CD14-positive monocyte (primary cell): ENCODE results near the gene NFE2L2. TPM values are rescaled to one million over a fixed set of nuclear protein-coding genes. Genes with fewer than 3 reads are reported as not detected.

Source experiments
- DNase-seq, 3 donors: peaks; one replicate each; pipeline ENCODE4 v3.0.0-alpha.2; 2011 to 2022
- H2AFZ ChIP-seq: 2 replicates; pipeline ENCODE4 v1.6.0; 2012; ENCODE audit warnings: mild to moderate bottlenecking, low read depth, low read length, inconsistent platforms; ENCODE audit not compliant: insufficient read depth, poor library complexity, severe bottlenecking
- H3K27ac ChIP-seq, 2 donors: 1 replicate in 1 of 2; 2 replicates in 1 of 2; pipeline ENCODE4 v1.5.1; 2012 to 2013; ENCODE audit warnings: low read length in 2 of 2, control low read depth in 1 of 2, inconsistent platforms in 1 of 2, low read depth in 1 of 2, mild to moderate bottlenecking in 1 of 2
- H3K27me3 ChIP-seq, 2 donors: one replicate each; pipeline versions ENCODE4 v1.6.0 to v1.6.1; 2011 to 2013; ENCODE audit warnings: low read length in 2 of 2; ENCODE audit not compliant: control insufficient read depth in 2 of 2, insufficient read depth in 2 of 2
- H3K36me3 ChIP-seq, 2 donors: replicated peaks in 1 of 2; 1 replicate in 1 of 2; 2 replicates in 1 of 2; pipeline versions ENCODE4 v1.5.1 to v1.6.1; 2012 to 2013; ENCODE audit warnings: low read length in 2 of 2, control low read depth in 1 of 2, inconsistent platforms in 1 of 2, mild to moderate bottlenecking in 1 of 2; ENCODE audit not compliant: insufficient read depth in 2 of 2, control insufficient read depth in 1 of 2
- H3K4me1 ChIP-seq, 2 donors: 1 replicate in 1 of 2; 2 replicates in 1 of 2; pipeline versions ENCODE4 v1.5.1 to v1.6.1; 2012 to 2013; ENCODE audit warnings: low read length in 2 of 2, control low read depth in 1 of 2, inconsistent platforms in 1 of 2, mild to moderate bottlenecking in 1 of 2, moderate library complexity in 1 of 2; ENCODE audit not compliant: insufficient read depth in 2 of 2, control insufficient read depth in 1 of 2
- H3K4me2 ChIP-seq: replicated peaks from 2 replicates; pipeline ENCODE3; 2012; ENCODE audit warnings: low read length, moderate library complexity, mild to moderate bottlenecking; ENCODE audit not compliant: poor library complexity, severe bottlenecking; ENCODE audit errors: extremely low read depth
- H3K4me3 ChIP-seq, 3 experiments: fragments of 200-600 bp in 1 of 3; sonication (generic) in 1 of 3; replicated peaks in 1 of 3; 1 replicate in 2 of 3; 2 replicates in 1 of 3; pipeline ENCODE4 v1.5.1; 2011 to 2013; ENCODE audit warnings: low read length in 3 of 3, mild to moderate bottlenecking in 3 of 3, control low read depth in 2 of 3, low read depth in 2 of 3, inconsistent platforms in 1 of 3, moderate library complexity in 1 of 3
- H3K79me2 ChIP-seq: 2 replicates; pipeline ENCODE4 v1.6.0; 2012; ENCODE audit warnings: mild to moderate bottlenecking, control low read depth, inconsistent platforms, low read length, moderate library complexity; ENCODE audit not compliant: insufficient read depth
- H3K9ac ChIP-seq: 2 replicates; pipeline ENCODE4 v1.6.0; 2017; ENCODE audit warnings: low read length, mild to moderate bottlenecking; ENCODE audit not compliant: insufficient read depth, poor library complexity, severe bottlenecking
- H3K9me3 ChIP-seq, 2 donors: replicated peaks in 1 of 2; 1 replicate in 1 of 2; 2 replicates in 1 of 2; pipeline versions ENCODE4 v1.5.1 to v1.6.1; 2012 to 2013; ENCODE audit warnings: low read length in 2 of 2, control low read depth in 1 of 2; ENCODE audit not compliant: control insufficient read depth in 1 of 2, insufficient read depth in 1 of 2
- H4K20me1 ChIP-seq: 2 replicates; pipeline ENCODE4 v1.6.0; 2012; ENCODE audit warnings: mild to moderate bottlenecking, low read length, control low read depth, moderate library complexity; ENCODE audit not compliant: insufficient read depth
- H3K27ac Mint-ChIP-seq, 7 donors: one replicate each; pipeline ENCODE4 v1.8.0; 2020; ENCODE audit warnings: mild to moderate bottlenecking in 7 of 7, mixed read lengths in 7 of 7, moderate library complexity in 6 of 7, inconsistent platforms in 2 of 7
- H3K27me3 Mint-ChIP-seq, 3 donors: one replicate each; pipeline ENCODE4 v1.8.0; 2021 to 2022; ENCODE audit warnings: low read depth in 3 of 3, mild to moderate bottlenecking in 3 of 3, mixed read lengths in 3 of 3, moderate library complexity in 3 of 3, inconsistent platforms in 1 of 3
- H3K36me3 Mint-ChIP-seq, 2 donors: one replicate each; pipeline ENCODE4 v1.8.0; 2020; ENCODE audit warnings: mixed read lengths in 2 of 2, inconsistent platforms in 1 of 2, mild to moderate bottlenecking in 1 of 2
- H3K4me1 Mint-ChIP-seq: one replicate; pipeline ENCODE4 v1.8.0; 2020; ENCODE audit warnings: mild to moderate bottlenecking, mixed read lengths
- H3K4me3 Mint-ChIP-seq, 2 donors: one replicate each; pipeline ENCODE4 v1.8.0; 2020; ENCODE audit warnings: mild to moderate bottlenecking in 2 of 2, mixed read lengths in 2 of 2, moderate library complexity in 1 of 2
- H3K9me3 Mint-ChIP-seq, 7 donors: one replicate each; pipeline ENCODE4 v1.8.0; 2020 to 2022; ENCODE audit warnings: mixed read lengths in 7 of 7, mild to moderate bottlenecking in 6 of 7, moderate library complexity in 6 of 7, inconsistent platforms in 2 of 7
- CTCF ChIP-seq: fragments of 200-600 bp; IDR thresholded peaks from one replicate; pipeline ENCODE4 v1.8.0; 2022; ENCODE audit warnings: antibody characterized with exemption, mild to moderate bottlenecking
- WGBS: methylation state at CpG from one replicate; pipeline ENCODE4 v1.1.5; 2013; ENCODE audit warnings: missing lambda C conversion rate; ENCODE audit not compliant: insufficient coverage; 5-methylcytosine and 5-hydroxymethylcytosine counted together
- intact Hi-C, 2 donors: fragments of 100-400 bp; cut with micrococcal nuclease; formaldehyde crosslinking; loops; one replicate each; pipeline versions ENCODE4 v1.15.0 to v1.15.1; 2023
- polyA plus RNA-seq, 3 donors: library from polyadenylated mRNA; depleted of rRNA in 1 of 3; unstranded in 2 of 3; stranded (reverse) in 1 of 3; fragments of 300-500 nt in 2 of 3; fragments of >200 nt in 1 of 3; fragmentation: Illumina TruSeq in 2 of 3; gene quantifications; 1 replicate in 2 of 3; 2 replicates in 1 of 3; pipeline ENCODE4 v1.2.3, GENCODE V29; 2012 to 2021

Gene NFE2L2
- polyA plus RNA-seq, 3 donors = 38.7 to 51.6 (median 46.6) TPM

DNA sequence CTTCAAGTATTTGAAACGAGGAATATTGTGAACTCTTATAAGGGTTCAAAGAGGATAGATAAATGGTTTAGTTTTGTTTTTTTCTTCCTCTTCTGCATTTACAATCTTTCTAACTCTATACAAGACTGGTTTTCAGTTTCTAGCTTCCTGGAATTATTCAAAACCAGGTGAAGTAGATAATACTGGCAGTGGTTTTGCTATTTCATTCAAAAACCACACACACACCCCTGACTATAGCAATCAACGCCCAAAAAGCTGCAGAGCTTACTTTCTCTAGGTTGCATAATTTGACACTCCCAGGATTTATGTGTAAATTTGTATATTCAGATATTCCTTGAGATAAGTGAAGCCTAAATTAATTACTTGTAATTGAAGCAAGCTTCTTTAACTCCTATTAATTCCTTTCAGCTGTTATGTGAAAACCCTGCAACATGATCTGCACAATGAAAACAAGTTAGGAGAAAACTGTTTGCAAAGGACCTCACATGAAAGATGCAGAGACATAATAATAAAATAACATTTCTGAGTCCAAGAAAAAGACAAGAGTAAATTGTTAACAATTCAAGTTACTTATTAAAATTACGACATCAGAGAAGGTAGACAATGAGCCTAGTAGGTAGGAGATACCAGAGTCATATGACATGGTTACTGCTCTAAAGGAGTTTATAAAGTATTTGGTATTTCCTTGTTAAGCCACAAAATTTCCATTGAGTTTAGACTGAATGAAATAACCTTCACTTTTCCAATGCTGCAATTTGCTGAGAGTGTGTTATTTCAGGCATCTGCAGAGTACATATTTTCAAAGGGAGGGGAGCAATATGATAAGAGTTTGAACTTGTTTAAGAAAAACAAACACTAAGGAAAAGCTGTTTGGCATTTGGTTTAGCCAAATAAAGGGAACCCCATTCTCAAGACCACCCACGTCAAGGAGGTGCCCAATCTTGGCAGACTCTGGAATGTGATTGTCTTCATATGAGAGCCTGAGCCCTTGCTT, 1.6 kb upstream of the NFE2L2 start:
- Histone ChIP-seq H3K27ac (peak overlapping the region in 1 of 2 donors; percentile 99), H3K9ac (peak overlapping the region; percentile 100), H3K36me3 (no peaks in the 10 kb centered on the region), H3K79me2 (peaks cover 34% of the 10 kb centered on the region), H3K4me3 (peak overlapping the region; percentile 66 to 93 (median 86)), H3K9me3 (no peaks in the 10 kb centered on the region), H3K4me2 (peak overlapping the region; percentile 75), H3K4me1 (peaks cover 28 to 60% of the 10 kb centered on the region in 2 donors), H3K27me3 (no peaks in the 10 kb centered on the region), H4K20me1 (peaks cover 16% of the 10 kb centered on the region), H2AFZ (no peak overlapping the region)
- Mint-ChIP-seq H3K27ac (peak overlapping the region; percentile 98 to 100 (median 99)), H3K9me3 (no peaks in the 10 kb centered on the region), H3K4me1 (peaks cover 47% of the 10 kb centered on the region), H3K4me3 (peak overlapping the region; percentile 89 to 96), H3K27me3 (no peaks in the 10 kb centered on the region), H3K36me3 (peaks cover 0 to 3% of the 10 kb centered on the region in 2 donors)
- DNase-seq = no peak
- intact Hi-C loops = loop anchor here (2.0 to 10.0 kb wide), 5 partner anchors 53 to 129 kb away; partner anchors contain the start of genes AGPS (in 1 of the 2) and HNRNPA3 (in 1 of the 2)
- no peak for TF ChIP-seq CTCF
- WGBS = 83% methylated on average over 1 of the region's 4 CpGs

DNA sequence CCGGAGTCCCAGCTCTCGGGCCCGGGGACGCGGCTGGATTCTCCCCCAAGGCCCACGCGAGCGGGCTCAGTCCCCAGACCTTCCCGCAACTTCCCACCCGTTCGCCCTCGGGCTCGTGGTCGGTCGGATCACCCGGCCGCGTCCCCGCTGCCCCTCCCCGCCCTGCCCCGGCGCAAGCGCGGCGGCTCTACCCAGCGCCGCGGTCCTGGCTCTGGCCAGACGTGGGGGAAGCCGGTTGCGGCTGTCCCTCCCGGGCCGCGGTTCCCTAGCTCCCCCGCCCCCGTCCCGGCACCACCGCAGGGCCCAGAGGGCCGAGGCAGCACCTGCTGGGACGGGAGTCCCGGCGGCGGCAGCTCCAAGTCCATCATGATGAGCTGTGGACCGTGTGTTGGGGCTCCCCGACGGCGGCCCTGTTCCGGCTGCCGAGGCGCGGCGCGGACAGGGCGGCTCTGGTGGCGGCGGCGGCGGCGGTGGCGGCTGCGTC, 276 bp downstream of the NFE2L2 start:
- Histone ChIP-seq H3K4me2 (peak overlapping the region; percentile 75), H3K36me3 (no peaks in the 10 kb centered on the region), H3K79me2 (peaks cover 53% of the 10 kb centered on the region), H3K4me1 (peaks cover 40 to 70% of the 10 kb centered on the region in 2 donors), H3K27me3 (no peaks in the 10 kb centered on the region), H3K27ac (peak overlapping the region; percentile 96 to 99), H2AFZ (no peak overlapping the region), H3K4me3 (peak overlapping the region; percentile 66 to 93 (median 86)), H4K20me1 (peaks cover 34% of the 10 kb centered on the region), H3K9ac (peak overlapping the region; percentile 100), H3K9me3 (no peaks in the 10 kb centered on the region)
- TF ChIP-seq CTCF = no peak
- intact Hi-C loops = loop anchor here (2.0 to 10.0 kb wide), 8 partner anchors 37 to 153 kb away; partner anchors contain the start of genes AGPS (in 1 of the 2) and HNRNPA3 (in 1 of the 2)
- Mint-ChIP-seq H3K4me1 (peaks cover 56% of the 10 kb centered on the region), H3K27ac (peak overlapping the region; percentile 84 to 100 (median 99)), H3K9me3 (no peaks in the 10 kb centered on the region), H3K4me3 (peak overlapping the region; percentile 59 to 89), H3K27me3 (no peaks in the 10 kb centered on the region), H3K36me3 (peaks cover 0 to 5% of the 10 kb centered on the region in 2 donors)
- WGBS = under 1% methylated on average over 61 of the region's 61 CpGs
- no peak for DNase-seq
